Common myeloid progenitor, CD34-positive (primary cell): ENCODE data around the gene PRDM12.

Source experiments
- CTCF ChIA-PET: fragments of 350-600 bp; sonication (Branson Sonifier 250); formaldehyde crosslinking; loops from one replicate; lab custom pipeline; 2021; ENCODE audit warnings: antibody characterized with exemption; lab: Charles Lee
- POLR2A ChIA-PET: fragments of 350-600 bp; sonication (Branson Sonifier 250); formaldehyde crosslinking; loops from one replicate; lab custom pipeline; 2021; ENCODE audit warnings: antibody characterized with exemption; lab: Charles Lee
- DNase-seq, 3 donors: peaks; one replicate each; pipeline versions ENCODE4 v3.0.0 to v3.0.0-alpha.2; 2013
- H3K27ac ChIP-seq, 2 experiments: 1 replicate in 1 of 2; 2 replicates in 1 of 2; pipeline ENCODE4 v1.7.0; 2013; ENCODE audit warnings: inconsistent platforms in 2 of 2, low read length in 2 of 2, mild to moderate bottlenecking in 2 of 2, low read depth in 1 of 2, moderate library complexity in 1 of 2; ENCODE audit not compliant: severe bottlenecking in 2 of 2, insufficient read depth in 1 of 2, poor library complexity in 1 of 2
- H3K27me3 ChIP-seq, 5 experiments: replicated peaks in 2 of 5; 1 replicate in 3 of 5; 2 replicates in 2 of 5; pipeline versions ENCODE4 v1.6.1 to v1.7.0; 2013; ENCODE audit warnings: low read length in 4 of 5, mild to moderate bottlenecking in 2 of 5, moderate library complexity in 2 of 5, inconsistent platforms in 1 of 5; ENCODE audit not compliant: insufficient read depth in 5 of 5, control insufficient read depth in 4 of 5
- H3K36me3 ChIP-seq, 4 experiments: 1 replicate in 2 of 4; 2 replicates in 2 of 4; pipeline versions ENCODE4 v1.6.1 to v1.7.0; 2013; ENCODE audit warnings: low read length in 3 of 4, control low read depth in 1 of 4, mild to moderate bottlenecking in 1 of 4; ENCODE audit not compliant: control insufficient read depth in 4 of 4, insufficient read depth in 4 of 4
- H3K4me1 ChIP-seq, 4 experiments: 1 replicate in 3 of 4; 2 replicates in 1 of 4; pipeline versions ENCODE4 v1.6.1 to v1.7.1; 2013; ENCODE audit warnings: low read length in 3 of 4, mild to moderate bottlenecking in 3 of 4, control low read depth in 1 of 4, inconsistent platforms in 1 of 4, moderate library complexity in 1 of 4; ENCODE audit not compliant: control insufficient read depth in 4 of 4, insufficient read depth in 4 of 4; ENCODE audit errors: control extremely low read depth in 1 of 4
- H3K4me3 ChIP-seq, 7 experiments: 1 replicate in 4 of 7; 2 replicates in 3 of 7; pipeline versions ENCODE4 v1.5.1 to v1.7.0; 2013; ENCODE audit warnings: mild to moderate bottlenecking in 7 of 7, low read length in 6 of 7, moderate library complexity in 6 of 7, inconsistent platforms in 2 of 7, low read depth in 2 of 7, control low read depth in 1 of 7; ENCODE audit not compliant: insufficient read depth in 4 of 7, control insufficient read depth in 1 of 7; ENCODE audit errors: extremely low read depth in 1 of 7
- H3K9me3 ChIP-seq, 5 experiments: 1 replicate in 4 of 5; 2 replicates in 1 of 5; pipeline versions ENCODE4 v1.6.1 to v1.7.1; 2013; ENCODE audit warnings: low read length in 4 of 5, mild to moderate bottlenecking in 2 of 5, inconsistent platforms in 1 of 5, low read depth in 1 of 5, moderate library complexity in 1 of 5; ENCODE audit not compliant: control insufficient read depth in 4 of 5, insufficient read depth in 2 of 5; ENCODE audit errors: control extremely low read depth in 1 of 5
- WGBS: methylation state at CpG from one replicate; pipeline ENCODE4 v1.1.5; 2013; ENCODE audit not compliant: insufficient coverage; 5-methylcytosine and 5-hydroxymethylcytosine counted together

The PRDM12 gene

DNA sequence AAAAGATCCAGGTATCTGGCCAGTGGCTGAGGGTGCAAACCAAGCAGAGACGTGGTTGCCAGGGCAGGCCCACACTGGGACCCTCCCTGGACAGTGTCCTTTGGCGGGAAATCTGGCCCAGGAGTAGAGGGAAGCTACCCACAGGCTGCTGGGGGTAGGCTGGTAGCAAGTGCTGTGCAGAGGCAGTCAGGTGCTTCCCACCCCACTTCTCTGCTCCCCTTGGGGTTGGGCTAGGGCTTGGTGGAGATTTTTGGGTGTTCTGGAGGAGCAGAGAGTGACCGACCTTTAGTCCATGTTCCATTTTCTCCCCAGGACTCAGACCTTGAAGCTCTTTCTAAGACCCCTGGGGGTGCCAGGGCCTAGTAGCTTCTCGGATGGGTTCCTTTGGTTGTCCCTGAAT is 5.6 kb downstream of the PRDM12 start:
- no peak overlapping the region for H3K4me3 ChIP-seq
- CTCF ChIA-PET: interaction anchor here (0.7 to 1.4 kb wide), 2 partner anchors 13 to 21 kb away, joined by 3 to 6 read pairs; no protein-coding TSS in a partner anchor
- WGBS: 100% methylated on average over 2 of the region's 4 CpGs
- no peak overlapping the region for H3K27ac ChIP-seq
- H3K4me1 ChIP-seq: peaks cover 0 to 15% (median 7%) of the 10 kb centered on the region in 4 experiments
- H3K9me3 ChIP-seq: no peaks in the 10 kb centered on the region
- POLR2A ChIA-PET: no interaction called here
- H3K36me3 ChIP-seq: no peaks in the 10 kb centered on the region
- no peak for DNase-seq
- peaks cover 0 to 58% (median 33%) of the 10 kb centered on the region in 5 experiments for H3K27me3 ChIP-seq

DNA sequence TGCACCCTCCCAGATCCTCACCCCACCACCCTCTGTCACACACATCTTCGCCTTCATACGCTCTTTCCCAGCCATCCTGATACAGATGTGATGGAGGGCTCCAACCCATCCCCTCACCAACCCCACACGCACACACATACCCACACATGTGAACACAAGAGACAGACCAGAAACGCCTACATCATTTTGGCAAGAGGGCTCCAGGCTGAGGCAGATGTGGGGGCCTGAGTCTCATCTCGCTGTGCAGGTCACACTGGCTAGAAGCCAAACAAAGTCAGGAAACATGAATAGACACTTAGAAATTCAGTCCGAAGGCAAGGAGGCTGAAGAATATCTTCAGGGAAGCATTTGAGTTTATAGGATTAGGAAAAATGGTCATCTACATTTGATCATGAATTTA is 6.2 kb downstream of the PRDM12 start:
- Histone ChIP-seq H3K4me1 (peaks cover 0 to 14% (median 5%) of the 10 kb centered on the region in 4 experiments), H3K36me3 (no peaks in the 10 kb centered on the region), H3K9me3 (no peaks in the 10 kb centered on the region), H3K27ac (no peak overlapping the region), H3K4me3 (no peak overlapping the region), H3K27me3 (peaks cover 0 to 56% (median 29%) of the 10 kb centered on the region in 5 experiments)
- WGBS: 84% methylated on average over 6 of the region's 6 CpGs
- CTCF ChIA-PET: interaction anchor here (0.8 to 1.4 kb wide), 2 partner anchors 12 to 70 kb away, joined by 3 to 6 read pairs; no protein-coding TSS in a partner anchor
- POLR2A ChIA-PET: no interaction called here
- peak in 1 of 3 donors; percentile 13 for DNase-seq

DNA sequence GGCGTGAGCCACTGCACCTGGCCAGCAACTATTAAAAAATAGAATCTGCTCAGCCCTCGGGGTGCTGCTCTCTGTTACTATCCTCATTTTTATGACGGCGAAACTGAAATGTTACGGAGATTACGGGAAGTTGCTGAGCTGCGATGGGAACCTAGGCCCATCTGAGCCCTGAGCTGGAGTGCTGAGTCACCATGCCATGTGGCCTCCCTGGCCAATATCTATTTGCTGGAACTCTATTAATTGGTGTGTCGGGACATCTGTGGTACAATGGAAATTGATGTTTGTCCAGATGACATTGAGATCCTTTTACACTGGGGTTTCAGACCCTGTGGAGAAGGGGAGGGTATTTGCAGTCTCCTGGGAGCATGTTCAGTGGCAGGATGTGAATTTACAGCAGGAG is 8.1 kb downstream of the PRDM12 start:
- peaks cover 0 to 42% (median 13%) of the 10 kb centered on the region in 5 experiments for H3K27me3 ChIP-seq
- H3K9me3 ChIP-seq: no peaks in the 10 kb centered on the region
- DNase-seq: no peak
- no peaks in the 10 kb centered on the region for H3K4me1 ChIP-seq
- POLR2A ChIA-PET: no interaction called here
- no peak overlapping the region for H3K27ac ChIP-seq
- H3K4me3 ChIP-seq: no peak overlapping the region
- CTCF ChIA-PET: interaction anchor here (1.3 kb wide), 1 partner anchor 10 kb away, joined by 5 read pairs; no protein-coding TSS in a partner anchor
- 96% methylated on average over 8 of the region's 8 CpGs for WGBS
- no peaks in the 10 kb centered on the region for H3K36me3 ChIP-seq

DNA sequence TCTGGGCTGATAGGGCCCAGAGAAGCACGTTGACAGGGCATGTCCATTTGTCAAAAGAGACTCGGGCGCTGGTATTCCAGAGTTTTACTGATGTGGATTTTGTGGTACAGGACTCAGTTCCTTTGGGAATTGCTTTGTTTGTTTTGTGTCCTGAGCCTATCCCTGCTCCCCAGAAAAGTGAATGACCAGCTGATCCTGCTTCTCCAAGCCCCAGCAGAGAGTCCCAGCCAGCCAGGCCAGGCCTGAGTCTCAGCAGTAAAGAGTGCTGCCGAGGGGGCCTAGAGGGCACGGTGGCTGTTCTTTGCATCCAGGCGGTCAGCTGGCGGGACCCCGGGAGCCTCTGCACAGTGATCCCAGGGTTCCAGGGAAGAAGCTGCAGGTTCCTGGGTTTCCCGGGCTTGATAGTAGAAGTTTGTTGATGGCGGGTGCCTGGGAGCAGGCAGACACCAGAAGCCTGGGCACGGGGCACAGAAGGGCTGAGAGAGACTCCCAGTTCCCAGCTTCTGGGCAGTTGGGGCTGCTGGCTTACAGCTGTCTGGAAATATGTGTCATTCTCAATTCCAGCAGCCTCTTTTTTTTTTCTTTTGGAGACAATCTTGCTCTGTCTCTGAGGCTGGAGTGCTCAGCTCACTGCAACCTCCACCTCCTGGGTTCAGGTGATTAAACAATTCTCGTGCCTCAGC is 8.7 kb downstream of the PRDM12 start:
- no peaks in the 10 kb centered on the region for H3K4me1 ChIP-seq
- POLR2A ChIA-PET: no interaction called here

DNA sequence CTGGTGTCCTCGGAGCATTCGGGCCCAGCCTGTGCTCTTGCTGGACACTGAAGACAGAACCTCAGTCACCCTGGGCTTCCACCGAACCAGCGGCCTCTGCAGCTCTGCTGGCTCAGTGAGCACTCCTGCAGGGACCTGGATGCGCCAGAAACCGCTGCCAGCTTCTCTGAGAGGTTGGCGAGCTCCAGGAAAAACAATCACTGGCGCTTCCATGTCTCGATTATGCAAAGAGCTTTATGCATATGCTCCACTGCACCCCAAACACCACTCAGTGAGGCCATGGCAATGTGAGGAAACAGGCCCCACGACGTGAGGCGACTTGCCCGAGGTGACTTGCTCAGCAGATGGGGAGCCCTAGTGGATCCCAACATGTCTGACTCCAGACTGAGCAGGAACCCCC is 11.0 kb downstream of the PRDM12 start:
- H3K27ac ChIP-seq: no peak overlapping the region
- H3K27me3 ChIP-seq: peaks cover 0 to 50% (median 9%) of the 10 kb centered on the region in 5 experiments
- no peaks in the 10 kb centered on the region for H3K4me1 ChIP-seq
- DNase-seq: no peak
- no peak overlapping the region for H3K4me3 ChIP-seq
- WGBS: 94% methylated on average over 13 of the region's 13 CpGs
- no peaks in the 10 kb centered on the region for H3K9me3 ChIP-seq
- H3K36me3 ChIP-seq: no peaks in the 10 kb centered on the region
- ChIA-PET CTCF (no interaction called here), POLR2A (no interaction called here)

More for the DNA sequence above, 8.7 kb downstream of the PRDM12 start:
- H3K27ac ChIP-seq: no peak overlapping the region
- CTCF ChIA-PET: interaction anchor here (0.7 to 1.3 kb wide), 3 partner anchors 9 to 213 kb away, joined by 3 to 5 read pairs (median 3); no protein-coding TSS in a partner anchor
- no peak overlapping the region for H3K4me3 ChIP-seq
- H3K9me3 ChIP-seq: no peaks in the 10 kb centered on the region
- WGBS: 93% methylated on average over 9 of the region's 12 CpGs
- peaks cover 0 to 42% (median 9%) of the 10 kb centered on the region in 5 experiments for H3K27me3 ChIP-seq
- H3K36me3 ChIP-seq: no peaks in the 10 kb centered on the region
- DNase-seq: no peak

DNA sequence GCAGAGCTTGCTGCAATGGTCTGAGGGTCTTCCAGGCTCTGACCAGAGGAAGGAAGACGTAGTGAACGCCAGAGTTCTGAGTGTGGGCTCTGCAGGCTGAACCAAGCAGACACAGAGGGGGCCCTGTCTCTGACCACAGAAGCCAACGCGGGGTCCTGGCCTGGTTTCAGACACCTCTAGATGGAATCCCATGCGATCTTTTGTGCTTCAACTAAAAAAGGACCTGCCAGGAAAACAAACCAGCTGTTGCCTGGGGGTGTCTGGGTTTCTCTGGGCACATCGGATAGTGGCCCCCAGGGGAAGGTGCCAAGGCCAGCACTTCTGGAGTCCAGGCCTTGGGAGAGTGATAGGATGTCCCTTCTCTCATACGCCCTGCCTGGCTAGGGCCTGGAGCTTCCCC is 12.9 kb downstream of the PRDM12 start:
- Histone ChIP-seq H3K9me3 (no peaks in the 10 kb centered on the region), H3K27me3 (peaks cover 0 to 53% (median 17%) of the 10 kb centered on the region in 5 experiments), H3K4me3 (no peak overlapping the region), H3K4me1 (peaks cover 0 to 14% (median 12%) of the 10 kb centered on the region in 4 experiments), H3K27ac (no peak overlapping the region), H3K36me3 (no peaks in the 10 kb centered on the region)
- CTCF ChIA-PET: interaction anchor here (1.2 to 11.5 kb wide), 3 partner anchors 8 to 213 kb away, joined by 3 to 171 read pairs (median 3); partner anchors contain the start of gene EXOSC2
- DNase-seq: no peak
- WGBS: 79% methylated on average over 6 of the region's 7 CpGs
- POLR2A ChIA-PET: no interaction called here
